NT2/D1 (cell line): ENCODE data around the gene NT5DC4.

Experiments used
- DNase-seq: peaks from one replicate; pipeline ENCODE4 v3.0.0-alpha.2; 2011; ENCODE audit warnings: low read depth, low spot score
- H3K27me3 ChIP-seq: 2 replicates; pipeline ENCODE4 v1.6.0; 2011; ENCODE audit warnings: mild to moderate bottlenecking; ENCODE audit not compliant: insufficient read length, insufficient read depth
- H3K36me3 ChIP-seq: 2 replicates; pipeline ENCODE4 v1.6.1; 2011; ENCODE audit warnings: mild to moderate bottlenecking, low read length, mixed read lengths; ENCODE audit not compliant: insufficient read depth, insufficient read length
- H3K4me1 ChIP-seq: 2 replicates; pipeline ENCODE4 v1.5.1; 2011; ENCODE audit not compliant: insufficient read depth, insufficient read length
- H3K4me3 ChIP-seq: 2 replicates; pipeline ENCODE4 v1.5.1; 2011; ENCODE audit warnings: low read depth; ENCODE audit not compliant: insufficient read length
- H3K9ac ChIP-seq: 2 replicates; pipeline ENCODE4 v1.6.0; 2011; ENCODE audit warnings: low read depth; ENCODE audit not compliant: insufficient read length
- H3K9me3 ChIP-seq: 2 replicates; pipeline ENCODE4 v1.5.1; 2011; ENCODE audit warnings: mild to moderate bottlenecking, low read length; ENCODE audit not compliant: insufficient read depth
- SUZ12 ChIP-seq: IDR thresholded peaks from 2 replicates; pipeline ENCODE4 v1.6.1; 2011; ENCODE audit not compliant: insufficient read length, insufficient read depth; ENCODE audit errors: extremely low read depth
- YY1 ChIP-seq: IDR thresholded peaks from 2 replicates; pipeline ENCODE4 v1.6.1; 2011; ENCODE audit not compliant: insufficient read length, insufficient read depth
- ZNF274 ChIP-seq: IDR thresholded peaks from 2 replicates; pipeline ENCODE4 v1.6.1; 2011; ENCODE audit warnings: mild to moderate bottlenecking, low read depth, low read length

The NT5DC4 gene

GRCh38 chr2:112751451-112752197 is 30.8 kb downstream of the NT5DC4 start:
- no peaks in the 10 kb centered on the region for H3K27me3 ChIP-seq
- TF ChIP-seq SUZ12: no peak
- DNase-seq: no peak
- H3K9ac ChIP-seq: no peak overlapping the region
- H3K4me3 ChIP-seq: no peak overlapping the region
- H3K9me3 ChIP-seq: no peaks in the 10 kb centered on the region
- no peaks in the 10 kb centered on the region for H3K4me1 ChIP-seq
- peaks cover 81% of the 10 kb centered on the region for H3K36me3 ChIP-seq

- Histone ChIP-seq H3K9ac (no peak overlapping the region), H3K9me3 (no peaks in the 10 kb centered on the region), H3K4me1 (no peaks in the 10 kb centered on the region), H3K36me3 (peaks cover 84% of the 10 kb centered on the region), H3K27me3 (no peaks in the 10 kb centered on the region), H3K4me3 (no peak overlapping the region)
- DNase-seq: no peak
- TF ChIP-seq YY1: no peak
- TF ChIP-seq ZNF274: no peak
- TF ChIP-seq SUZ12: no peak
Observed at GRCh38 chr2:112752667-112753066, 31.8 kb downstream of the NT5DC4 start.

DNA sequence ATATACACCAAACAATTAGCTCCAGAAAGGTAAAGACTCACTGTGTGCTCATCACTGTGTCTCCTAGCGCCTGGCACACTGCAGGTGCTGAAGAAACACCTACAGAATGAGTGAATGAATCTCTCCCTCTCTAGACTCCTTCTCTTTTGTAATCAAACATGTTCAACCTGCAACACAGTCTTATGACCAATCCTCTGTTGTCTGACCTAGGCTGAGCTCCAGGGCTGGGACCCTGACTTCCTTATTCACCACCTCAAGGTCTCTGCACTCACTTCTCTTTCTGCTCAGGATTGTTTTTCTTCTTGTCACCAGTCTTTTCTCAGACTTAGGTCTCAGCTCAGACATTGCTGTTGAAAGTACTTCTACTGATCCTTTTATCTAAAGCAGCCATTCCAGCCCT is 33.7 kb downstream of the NT5DC4 start:
- DNase-seq: no peak
- TF ChIP-seq SUZ12: no peak
- no peak for TF ChIP-seq YY1
- no peak for TF ChIP-seq ZNF274
- Histone ChIP-seq H3K9me3 (no peaks in the 10 kb centered on the region), H3K27me3 (no peaks in the 10 kb centered on the region), H3K4me1 (no peaks in the 10 kb centered on the region), H3K4me3 (no peak overlapping the region), H3K36me3 (peaks cover 93% of the 10 kb centered on the region), H3K9ac (no peak overlapping the region)

DNA sequence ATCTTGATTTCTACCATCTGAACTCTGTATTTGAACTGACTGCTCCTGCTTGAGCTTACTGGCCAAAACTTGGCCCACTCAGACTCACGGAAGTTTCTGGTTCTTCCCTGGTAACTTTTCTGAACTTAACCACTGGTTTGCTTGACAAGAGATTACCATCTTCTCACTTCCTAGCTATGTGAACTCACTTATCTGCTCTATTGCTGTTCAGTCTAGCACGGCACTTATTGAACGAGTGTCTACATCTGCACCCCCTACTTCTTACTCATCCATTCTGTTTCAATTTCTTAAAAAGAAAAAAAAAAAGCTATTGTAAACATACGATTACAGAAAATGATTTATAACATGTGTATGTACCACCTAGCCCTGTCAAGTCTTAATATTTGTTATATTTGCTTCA is 34.6 kb downstream of the NT5DC4 start:
- H3K9ac ChIP-seq: no peak overlapping the region
- H3K27me3 ChIP-seq: no peaks in the 10 kb centered on the region
- H3K4me1 ChIP-seq: no peaks in the 10 kb centered on the region
- H3K9me3 ChIP-seq: no peaks in the 10 kb centered on the region
- no peak for TF ChIP-seq SUZ12
- TF ChIP-seq ZNF274: no peak
- no peak for TF ChIP-seq YY1
- H3K4me3 ChIP-seq: no peak overlapping the region
- H3K36me3 ChIP-seq: peaks cover 92% of the 10 kb centered on the region
- DNase-seq: no peak

GRCh38 chr2:112756207-112756606 is 35.4 kb downstream of the NT5DC4 start:
- no peaks in the 10 kb centered on the region for H3K9me3 ChIP-seq
- no peak overlapping the region for H3K4me3 ChIP-seq
- no peak overlapping the region for H3K9ac ChIP-seq
- H3K36me3 ChIP-seq: peaks cover 95% of the 10 kb centered on the region
- no peaks in the 10 kb centered on the region for H3K27me3 ChIP-seq
- DNase-seq: no peak
- TF ChIP-seq SUZ12: no peak
- TF ChIP-seq ZNF274: no peak
- TF ChIP-seq YY1: no peak
- no peaks in the 10 kb centered on the region for H3K4me1 ChIP-seq

- no peak overlapping the region for H3K9ac ChIP-seq
- H3K36me3 ChIP-seq: peaks cover 95% of the 10 kb centered on the region
- no peaks in the 10 kb centered on the region for H3K4me1 ChIP-seq
- no peaks in the 10 kb centered on the region for H3K9me3 ChIP-seq
- no peak for DNase-seq
- no peak overlapping the region for H3K4me3 ChIP-seq
- H3K27me3 ChIP-seq: no peaks in the 10 kb centered on the region
- TF ChIP-seq SUZ12 (no peak), YY1 (no peak), ZNF274 (no peak)
Observed at GRCh38 chr2:112757265-112757664, 36.4 kb downstream of the NT5DC4 start.

GRCh38 chr2:112758711-112759110 is 37.9 kb downstream of the NT5DC4 start:
- H3K36me3 ChIP-seq: peaks cover 84% of the 10 kb centered on the region

More at GRCh38 chr2:112758711-112759110, 37.9 kb downstream of the NT5DC4 start:
- no peak for TF ChIP-seq SUZ12
- no peak for TF ChIP-seq YY1
- no peak for TF ChIP-seq ZNF274
- no peak for DNase-seq
- no peak overlapping the region for H3K4me3 ChIP-seq
- H3K4me1 ChIP-seq: no peaks in the 10 kb centered on the region
- H3K9me3 ChIP-seq: no peaks in the 10 kb centered on the region
- H3K9ac ChIP-seq: no peak overlapping the region
- no peaks in the 10 kb centered on the region for H3K27me3 ChIP-seq
